ENCODE data around the gene THEM5. TPM values are rescaled to one million over a fixed set of nuclear protein-coding genes. Genes with fewer than 3 reads are reported as not detected.

Gene THEM5
- total RNA-seq, 4 donors from 2014 or later, result not detected

- TF ChIP-seq POLR2A (IDR thresholded peaks at IDR 0.05) (no peak), CTCF (IDR thresholded peaks at IDR 0.05) (no peak)
- Histone ChIP-seq H3K27me3 (no peaks in the 10 kb centered on the region), H3K36me3 (no peaks in the 10 kb centered on the region), H3K9me3 (no peaks in the 10 kb centered on the region), H3K4me1 (no peaks in the 10 kb centered on the region), H3K27ac (no peak overlapping the region), H3K4me3 (replicated peaks in 1 of 3) (no peak overlapping the region)
- WGBS, 2 donors, result 74 to 89% methylated on average over 2 of the region's 2 CpGs
- intact Hi-C loops (cut with DNase I), result no loop called here
- no peak for DNase-seq
Observed at GRCh38 chr1:151867321-151867720, 13.8 kb upstream of the THEM5 start.

- no peak for TF ChIP-seq POLR2A (IDR thresholded peaks at IDR 0.05)
- TF ChIP-seq CTCF (IDR thresholded peaks at IDR 0.05), result no peak
- Histone ChIP-seq H3K4me1 (no peaks in the 10 kb centered on the region), H3K27me3 (no peaks in the 10 kb centered on the region), H3K36me3 (no peaks in the 10 kb centered on the region), H3K27ac (no peak overlapping the region), H3K4me3 (replicated peaks in 1 of 3) (no peak overlapping the region), H3K9me3 (no peaks in the 10 kb centered on the region)
- DNase-seq, result no peak
- 33 to 40% methylated on average over 2 of the region's 2 CpGs for WGBS, 2 donors
- intact Hi-C loops (cut with DNase I), result no loop called here
Observed at GRCh38 chr1:151864411-151864810, 10.9 kb upstream of the THEM5 start.

GRCh38 chr1:151862604-151863003, 9.1 kb upstream of the THEM5 start:
- H3K27me3 ChIP-seq, result no peaks in the 10 kb centered on the region

GRCh38 chr1:151860504-151861187, 7.1 kb upstream of the THEM5 start:
- DNase-seq, result no peak
- intact Hi-C loops (cut with DNase I), result no loop called here
- H3K4me3 ChIP-seq (replicated peaks in 1 of 3), result no peak overlapping the region
- H3K9me3 ChIP-seq, result no peaks in the 10 kb centered on the region
- no peaks in the 10 kb centered on the region for H3K27me3 ChIP-seq
- TF ChIP-seq POLR2A (IDR thresholded peaks at IDR 0.05), result no peak
- TF ChIP-seq CTCF (IDR thresholded peaks at IDR 0.05), result no peak
- H3K27ac ChIP-seq, result no peak overlapping the region
- H3K4me1 ChIP-seq, result no peaks in the 10 kb centered on the region
- no peaks in the 10 kb centered on the region for H3K36me3 ChIP-seq
- 80 to 81% methylated on average over 7 of the region's 7 CpGs for WGBS, 2 donors

More at GRCh38 chr1:151862604-151863003, 9.1 kb upstream of the THEM5 start:
- TF ChIP-seq CTCF (IDR thresholded peaks at IDR 0.05), result no peak
- no peak for TF ChIP-seq POLR2A (IDR thresholded peaks at IDR 0.05)
- no peak overlapping the region for H3K4me3 ChIP-seq (replicated peaks in 1 of 3)
- DNase-seq, result no peak
- no peaks in the 10 kb centered on the region for H3K4me1 ChIP-seq
- H3K36me3 ChIP-seq, result no peaks in the 10 kb centered on the region
- H3K27ac ChIP-seq, result no peak overlapping the region
- intact Hi-C loops (cut with DNase I), result no loop called here
- H3K9me3 ChIP-seq, result no peaks in the 10 kb centered on the region

- H3K27me3 ChIP-seq, result no peaks in the 10 kb centered on the region
- H3K4me1 ChIP-seq, result no peaks in the 10 kb centered on the region
- intact Hi-C loops (cut with DNase I), result no loop called here
- H3K36me3 ChIP-seq, result no peaks in the 10 kb centered on the region
- no peak overlapping the region for H3K27ac ChIP-seq
- WGBS, 2 donors, result 80 to 82% methylated on average over 6 of the region's 6 CpGs
- H3K9me3 ChIP-seq, result no peaks in the 10 kb centered on the region
- TF ChIP-seq POLR2A (IDR thresholded peaks at IDR 0.05) (no peak), CTCF (IDR thresholded peaks at IDR 0.05) (no peak)
- no peak for DNase-seq
- H3K4me3 ChIP-seq (replicated peaks in 1 of 3), result no peak overlapping the region
Observed at GRCh38 chr1:151859891-151860293, 6.4 kb upstream of the THEM5 start.
